GM18498 (cell line): ENCODE results near the gene ITGA1.
"Not testable (repeated sequence)": the region's sequence is repeated elsewhere in the genome, so short reads cannot be mapped to it uniquely, and the experiment has no call there.

ENCODE experiments used
- ATAC-seq: cut with Tn5 transposase; IDR thresholded peaks from one replicate; pipeline ENCODE4 v1.9.1; 2021; ENCODE audit warnings: mild to moderate bottlenecking, moderate library complexity; ENCODE audit not compliant: unreplicated experiment

ITGA1 gene

DNA sequence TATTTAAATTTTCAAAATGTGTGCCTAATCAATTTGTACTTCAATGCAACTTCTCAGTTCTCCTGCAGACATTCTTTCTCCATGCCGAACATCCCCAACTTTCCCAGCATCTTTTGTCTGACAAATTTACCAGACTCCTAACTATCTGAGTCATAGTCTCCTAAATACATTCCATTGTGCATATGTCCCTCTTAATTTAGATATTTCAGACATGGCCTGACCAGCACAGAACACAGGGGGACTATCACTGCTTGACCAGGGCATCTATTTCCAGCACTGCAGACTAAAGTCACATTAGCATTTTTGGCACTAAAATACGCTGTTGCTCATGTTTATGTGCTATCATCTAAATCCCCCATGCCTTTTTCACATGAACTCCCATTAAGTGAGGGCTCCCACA, 71.9 kb downstream of the ITGA1 start:
- ATAC-seq, result no peak

DNA sequence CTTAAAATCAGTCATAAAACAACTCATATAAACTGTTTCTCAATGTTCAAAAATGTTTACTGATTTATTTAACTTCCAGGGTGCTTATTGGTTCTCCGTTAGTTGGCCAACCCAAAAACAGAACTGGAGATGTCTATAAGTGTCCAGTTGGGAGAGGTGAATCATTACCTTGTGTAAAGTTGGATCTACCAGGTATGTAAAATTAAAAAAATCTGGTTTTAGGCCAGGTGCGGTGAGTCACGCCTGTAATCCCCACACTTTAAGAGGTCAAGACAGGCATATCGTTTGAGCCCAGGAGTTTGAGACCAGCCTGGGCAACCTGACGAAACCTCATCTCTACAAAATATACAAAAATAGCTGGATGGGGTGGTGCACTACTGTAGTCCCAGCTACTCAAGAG, 73.7 kb downstream of the ITGA1 start:
- no peak for ATAC-seq

DNA sequence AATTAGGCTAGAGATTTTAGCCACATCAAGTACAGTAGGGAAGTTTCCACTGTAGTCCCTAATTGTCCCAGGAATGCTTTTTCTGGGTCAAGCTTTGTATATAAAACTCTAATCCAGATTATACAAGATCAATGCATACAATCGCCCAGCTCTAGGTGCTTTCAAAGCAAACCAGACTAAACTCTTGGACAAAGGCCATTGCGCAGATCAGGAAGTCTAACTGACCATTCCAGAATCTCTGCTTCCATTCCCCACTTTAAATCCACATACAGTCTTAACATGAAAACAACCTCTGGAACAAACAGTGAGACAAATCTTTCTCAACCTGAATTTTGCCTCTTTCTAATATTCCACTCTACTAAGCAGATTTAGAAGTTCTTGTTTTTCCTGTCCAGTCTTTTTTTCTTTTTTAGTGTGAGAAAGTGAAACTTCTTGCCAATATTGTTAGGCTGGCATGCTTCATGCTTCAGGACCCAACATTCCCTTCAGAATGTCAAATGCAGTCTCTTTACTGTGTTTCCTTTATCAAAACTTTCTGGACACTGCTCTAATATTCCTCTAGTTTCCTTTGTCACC, 76.1 kb downstream of the ITGA1 start:
- ATAC-seq, result no peak

DNA sequence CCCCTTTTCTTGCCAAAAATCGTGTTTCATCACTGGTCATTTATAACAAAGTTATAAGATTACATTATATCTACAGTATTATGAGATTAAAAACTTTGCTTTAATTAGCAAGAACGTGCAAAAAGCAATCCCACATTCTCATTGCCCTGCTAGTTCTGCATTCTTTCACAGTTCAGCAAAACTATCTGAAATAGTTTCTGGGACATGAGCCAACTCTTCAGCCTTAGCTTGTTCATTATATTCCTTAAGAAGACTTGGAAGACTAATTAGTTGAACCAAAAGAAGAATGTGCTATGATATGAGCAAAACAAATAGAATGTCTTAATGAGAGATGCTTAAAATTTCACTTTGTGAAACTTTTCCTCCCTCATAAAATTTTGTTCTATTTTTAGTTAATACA, 76.7 kb downstream of the ITGA1 start:
- ATAC-seq, result no peak

DNA sequence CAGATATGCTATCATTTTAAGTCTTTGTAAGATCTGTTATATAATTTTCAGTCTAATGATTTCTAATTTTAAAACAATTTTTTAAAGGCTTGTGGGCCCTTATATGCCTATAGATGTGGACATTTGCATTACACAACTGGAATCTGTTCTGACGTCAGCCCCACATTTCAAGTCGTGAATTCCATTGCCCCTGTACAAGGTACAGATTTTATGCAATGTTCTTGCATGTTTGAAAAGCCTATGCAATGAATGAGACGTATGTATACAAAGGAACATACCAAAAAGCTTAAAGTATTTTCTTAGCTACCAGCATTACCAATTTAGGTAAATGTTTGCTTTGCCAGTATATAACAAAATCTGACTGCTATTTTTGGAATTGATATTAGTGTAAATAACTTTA, 77.2 kb downstream of the ITGA1 start:
- ATAC-seq, result no peak

DNA sequence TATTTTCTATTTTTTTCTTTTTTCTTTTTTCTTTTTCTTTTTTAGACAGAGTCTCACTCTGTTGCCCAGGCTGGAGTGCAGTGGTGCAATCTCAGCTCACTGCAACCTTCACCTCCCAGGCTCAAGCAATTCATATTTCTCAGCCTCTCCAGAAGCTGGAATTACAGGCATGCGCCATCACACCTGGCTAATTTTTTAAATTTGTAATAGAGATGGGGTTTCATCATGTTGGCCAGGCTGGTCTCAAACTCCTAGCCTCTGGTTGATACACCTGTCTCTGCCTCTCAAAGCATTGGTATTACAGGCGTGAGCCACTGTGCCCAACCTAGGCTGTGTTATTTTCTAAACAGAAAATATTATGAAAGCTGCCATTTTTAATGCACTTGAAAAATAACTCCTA, 78.3 kb downstream of the ITGA1 start:
- ATAC-seq, result not testable (repeated sequence)

DNA sequence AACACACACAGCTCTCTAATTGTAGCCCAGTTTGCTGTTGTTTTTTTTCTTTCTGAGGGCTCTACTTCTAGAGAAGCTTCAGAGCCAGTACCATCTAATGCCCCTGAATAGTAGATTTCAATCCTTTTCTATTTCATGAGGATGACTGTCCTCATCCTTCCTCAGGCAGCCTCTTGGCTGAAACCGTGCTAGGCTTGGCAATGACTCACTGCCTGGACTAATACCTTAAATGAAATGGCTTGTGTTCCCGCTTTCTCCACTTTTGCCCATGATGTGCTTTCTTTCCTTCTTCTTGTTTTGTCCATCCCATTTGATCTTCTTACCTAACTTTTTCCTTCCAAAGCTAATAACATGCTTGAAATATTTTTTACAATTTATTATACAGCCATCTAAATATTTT, 80.1 kb downstream of the ITGA1 start:
- ATAC-seq, result no peak

DNA sequence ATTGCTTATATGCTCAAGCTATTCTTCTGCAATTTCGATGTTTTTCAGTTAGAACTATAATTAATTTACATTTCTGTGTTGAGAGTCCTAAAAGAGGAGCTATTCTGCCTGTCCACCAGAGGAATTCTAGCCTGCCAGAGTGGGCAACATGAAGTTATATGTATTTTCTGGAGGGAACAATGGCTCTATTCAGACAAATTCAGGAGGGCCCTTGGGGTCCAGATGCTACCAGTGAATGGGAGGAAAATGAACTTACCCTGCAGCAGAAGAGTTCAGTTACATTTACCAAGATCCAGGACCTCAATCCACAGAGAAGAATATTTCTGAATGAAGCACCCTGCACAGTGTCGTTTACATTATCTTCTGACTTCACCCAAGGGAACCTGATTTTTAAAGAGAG, 80.7 kb downstream of the ITGA1 start:
- ATAC-seq, result no peak

DNA sequence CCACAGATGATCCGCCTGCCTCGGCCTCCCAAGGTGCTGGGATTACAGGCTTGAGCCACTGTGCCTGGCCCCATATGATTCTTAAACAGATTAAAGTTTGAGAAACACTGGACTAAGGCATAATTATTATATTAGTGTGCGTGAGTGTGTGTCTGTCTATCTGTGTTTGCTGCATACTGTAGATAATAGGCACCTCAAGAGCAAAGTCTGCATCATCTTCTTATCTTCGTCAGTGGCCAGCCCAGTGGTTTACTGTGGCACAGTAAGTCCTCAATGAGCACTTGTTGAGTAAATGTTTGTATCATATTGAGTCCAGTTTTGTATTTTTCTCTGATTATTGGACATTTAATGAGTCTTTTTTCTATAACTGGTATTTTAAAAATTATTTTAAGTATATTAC, 81.7 kb downstream of the ITGA1 start:
- no peak for ATAC-seq

DNA sequence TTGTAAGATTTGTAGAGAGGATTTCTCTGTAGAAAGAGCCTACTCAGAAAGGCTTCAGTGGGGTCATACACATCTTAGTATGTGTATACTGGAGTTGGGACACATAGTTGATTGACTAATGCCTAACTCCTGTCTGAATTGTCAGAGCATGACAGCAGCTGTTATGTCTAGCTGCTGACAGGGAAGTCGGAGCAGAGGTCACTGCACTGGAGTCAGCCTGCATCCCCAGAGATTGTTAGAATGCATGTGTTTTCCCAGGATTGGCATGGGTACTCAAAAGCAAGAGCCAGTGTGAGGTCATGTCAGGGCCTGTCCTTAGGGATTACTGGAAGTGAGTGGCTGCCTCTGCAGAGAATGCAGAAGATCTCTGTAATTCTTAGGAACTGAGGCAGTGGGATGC, 82.7 kb downstream of the ITGA1 start:
- no peak for ATAC-seq

DNA sequence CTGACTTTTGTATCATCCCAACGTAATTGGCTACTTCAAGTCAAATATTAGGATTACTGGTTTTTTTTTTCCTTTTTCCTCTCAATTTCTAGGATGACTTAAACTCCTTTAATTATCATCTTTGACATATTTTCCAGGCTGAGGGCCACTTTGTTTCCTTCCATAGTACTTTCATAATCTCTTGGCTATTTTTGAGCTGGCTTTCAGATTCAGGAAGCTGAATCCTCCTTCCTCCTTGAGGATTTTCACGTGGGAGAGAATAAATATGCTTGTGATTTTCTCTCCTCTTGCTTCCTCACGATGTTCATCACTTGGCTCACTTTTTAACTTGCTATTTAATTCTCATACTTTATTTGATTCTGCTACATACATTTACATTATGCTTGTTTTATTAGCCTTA, 88.1 kb downstream of the ITGA1 start:
- no peak for ATAC-seq

DNA sequence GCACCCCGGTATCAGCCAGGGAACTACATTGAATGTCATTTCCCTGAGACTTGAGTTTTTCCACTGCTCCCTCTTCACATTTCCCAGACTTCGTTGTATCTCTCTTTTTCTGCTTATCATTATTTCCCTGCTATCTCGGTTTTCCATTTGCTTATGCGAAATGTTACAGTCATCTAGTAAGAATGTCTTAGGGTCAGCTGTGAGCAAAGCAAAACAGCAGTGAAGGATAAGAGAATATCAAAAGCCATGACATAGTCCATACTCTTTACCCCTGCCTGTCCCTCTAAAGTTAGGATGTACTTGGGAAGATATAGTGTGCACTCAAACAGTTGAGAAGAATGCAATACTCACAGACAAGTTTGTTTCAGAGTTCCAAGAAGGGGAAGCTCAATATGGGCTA, 88.7 kb downstream of the ITGA1 start:
- ATAC-seq, result no peak

DNA sequence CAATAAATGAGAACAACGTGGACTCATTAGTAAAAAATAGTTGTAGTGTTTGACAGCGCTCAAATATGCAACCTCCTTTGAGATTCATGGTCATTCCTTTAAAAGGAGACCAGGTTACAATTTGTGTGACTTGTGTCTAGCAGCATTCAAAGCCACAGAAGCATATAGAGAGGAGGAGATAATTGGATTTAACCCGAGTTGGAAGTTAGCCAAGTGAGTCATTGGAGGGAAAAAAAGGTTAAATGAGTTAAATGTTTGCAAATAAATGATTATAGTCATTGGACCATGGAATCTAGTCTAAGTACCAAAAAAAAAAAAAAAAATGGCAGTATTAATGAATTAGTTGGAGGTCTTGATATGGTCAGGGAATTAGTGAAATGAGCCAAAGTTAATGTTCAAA, 90.9 kb downstream of the ITGA1 start:
- ATAC-seq, result no peak

DNA sequence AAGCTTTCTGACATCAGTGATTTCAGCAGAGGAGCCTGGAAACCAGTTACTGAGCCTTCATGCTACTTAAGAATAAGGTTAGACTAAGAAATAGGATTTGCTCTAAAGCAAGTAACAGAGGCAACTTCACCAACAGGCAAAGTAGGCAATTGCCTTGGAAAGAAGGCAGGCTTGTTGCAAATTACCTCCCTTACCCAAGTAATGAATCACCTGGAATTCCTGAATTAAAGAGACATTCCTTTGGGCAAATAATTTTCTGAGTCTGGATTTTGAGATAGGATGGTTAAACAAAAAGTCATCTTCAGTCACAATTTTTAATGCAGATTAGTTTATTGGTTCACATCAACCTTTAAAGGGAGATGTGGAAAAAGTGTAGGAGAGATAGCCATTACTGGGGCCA, 92.8 kb downstream of the ITGA1 start:
- no peak for ATAC-seq

DNA sequence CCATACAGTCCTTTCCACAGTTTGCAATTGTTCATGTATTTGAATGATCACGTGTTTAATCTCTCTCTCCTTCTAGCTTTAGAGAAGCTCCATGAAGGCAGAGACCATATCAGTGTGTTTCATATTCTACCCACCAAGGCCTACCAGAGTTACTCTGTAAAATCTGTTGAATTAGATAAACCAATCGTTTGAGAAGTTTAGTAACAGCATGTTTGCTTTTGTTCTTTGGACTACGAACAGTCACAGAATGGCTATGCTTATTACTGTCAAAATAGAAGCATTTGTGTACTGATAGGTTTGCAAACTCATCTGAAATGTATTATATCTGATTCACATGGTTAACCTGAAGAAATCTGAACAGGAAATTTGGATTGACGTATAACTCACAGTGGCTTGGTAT, 93.8 kb downstream of the ITGA1 start:
- no peak for ATAC-seq

DNA sequence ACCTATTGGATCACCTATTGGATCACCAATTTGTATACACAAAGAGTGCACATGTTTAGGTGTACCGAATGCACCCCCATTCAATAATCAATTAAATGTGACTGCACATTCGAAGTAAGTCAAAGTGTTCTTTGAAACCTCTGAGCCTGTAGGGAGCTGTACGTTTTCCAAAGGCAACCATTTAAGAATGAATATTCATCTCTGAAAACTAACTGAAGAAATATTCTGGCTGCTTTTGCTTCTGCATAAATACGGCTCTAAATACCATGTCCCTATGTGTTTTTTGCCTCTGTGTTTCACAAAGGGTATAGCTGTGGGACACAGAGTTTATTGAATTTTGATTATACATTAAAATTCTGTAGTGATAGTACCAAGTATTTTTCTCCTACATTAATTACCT, 95.4 kb downstream of the ITGA1 start:
- ATAC-seq, result no peak

DNA sequence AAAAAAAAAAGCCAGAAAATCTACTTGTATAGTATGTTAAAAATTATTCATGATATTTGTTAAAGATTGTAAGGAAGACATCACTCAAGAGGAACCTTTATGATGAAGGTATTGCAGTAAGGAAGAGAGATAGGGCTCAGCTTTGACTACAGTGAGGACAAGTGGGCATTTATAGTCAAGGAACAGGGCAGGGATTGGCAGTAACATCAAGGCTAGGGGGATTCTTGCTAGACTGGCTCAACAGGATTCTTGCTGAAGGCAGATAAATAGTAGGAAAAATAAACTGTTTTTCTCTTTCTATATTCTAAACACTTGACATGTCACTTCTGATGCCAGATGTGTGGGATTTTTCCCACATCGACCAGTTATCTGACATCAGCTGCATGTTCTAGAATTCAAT, 96.7 kb downstream of the ITGA1 start:
- no peak for ATAC-seq

DNA sequence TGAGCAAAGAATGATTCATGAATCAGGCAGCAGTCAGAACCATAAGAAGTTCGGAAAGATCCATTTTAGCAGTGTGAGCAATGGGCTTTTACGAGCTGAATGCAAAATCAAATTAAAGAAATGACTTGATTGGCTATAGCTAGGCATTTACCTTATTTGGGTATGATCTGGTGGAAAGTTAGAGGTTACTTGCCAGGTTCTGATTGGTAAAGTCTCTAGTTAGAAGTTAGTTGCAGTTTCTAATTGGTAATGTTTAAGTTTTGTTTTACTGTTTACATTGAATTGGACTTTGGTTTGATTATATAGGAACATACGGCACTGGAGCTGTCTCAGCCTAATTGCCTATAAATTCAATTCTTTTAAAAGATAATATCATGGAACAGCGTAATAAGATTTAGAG, 97.9 kb downstream of the ITGA1 start:
- ATAC-seq, result no peak

DNA sequence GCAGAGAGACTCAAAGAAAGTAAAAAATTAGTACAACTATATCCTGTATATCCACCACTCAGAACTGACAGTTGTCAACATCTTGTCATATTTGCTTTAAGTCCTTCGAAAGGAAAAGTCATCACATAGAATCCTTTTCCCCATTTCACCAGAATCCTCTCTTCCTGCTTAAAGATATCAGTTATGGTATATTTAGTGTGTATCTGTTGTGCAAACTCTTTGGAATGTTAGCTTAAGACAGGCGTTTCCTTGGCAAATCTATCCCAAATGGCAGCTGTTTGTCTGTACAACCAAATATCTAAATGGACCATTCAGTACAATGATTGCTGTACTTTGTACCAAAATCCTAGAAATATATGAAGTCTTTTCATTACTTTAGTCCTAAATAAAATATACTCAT, 98.5 kb downstream of the ITGA1 start:
- no peak for ATAC-seq

DNA sequence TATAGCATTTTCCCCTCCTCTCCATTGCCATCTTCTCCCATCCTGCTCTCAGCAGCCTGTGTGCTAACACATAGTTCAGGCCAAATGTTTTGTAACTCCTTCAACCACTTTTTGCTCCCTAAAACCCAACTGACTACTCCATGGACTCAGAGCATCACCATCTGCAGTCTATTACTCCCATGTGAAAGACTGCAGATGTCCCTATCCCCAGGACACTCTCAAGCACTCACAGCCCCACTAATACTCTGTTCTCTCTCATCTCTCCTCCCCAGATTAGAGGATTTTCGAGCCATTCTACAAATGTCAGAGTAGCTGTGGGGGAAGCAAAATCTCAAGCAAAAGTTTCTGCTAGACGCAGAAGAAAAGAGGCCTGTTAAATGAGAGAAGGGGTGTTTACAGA, 99.3 kb downstream of the ITGA1 start:
- ATAC-seq, result no peak

DNA sequence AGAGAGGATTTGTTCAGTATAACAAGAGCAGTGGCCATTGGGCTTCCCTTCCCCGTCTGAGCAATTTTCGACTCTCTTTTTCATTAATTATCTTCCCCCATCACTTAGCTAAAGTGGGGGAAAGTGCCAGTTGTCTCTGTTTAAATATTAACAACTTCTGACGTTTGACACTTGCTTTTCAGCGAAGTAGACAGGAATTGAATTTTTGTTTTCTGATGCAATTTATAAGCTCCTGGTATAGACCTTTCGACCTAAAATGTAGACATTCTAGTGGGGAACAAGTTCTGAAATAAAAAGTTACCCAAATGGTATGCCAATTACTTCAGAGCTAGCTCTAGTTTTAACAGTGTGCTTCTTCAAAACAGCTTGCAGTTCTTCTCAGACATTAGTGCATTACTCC, 100.6 kb downstream of the ITGA1 start:
- no peak for ATAC-seq

DNA sequence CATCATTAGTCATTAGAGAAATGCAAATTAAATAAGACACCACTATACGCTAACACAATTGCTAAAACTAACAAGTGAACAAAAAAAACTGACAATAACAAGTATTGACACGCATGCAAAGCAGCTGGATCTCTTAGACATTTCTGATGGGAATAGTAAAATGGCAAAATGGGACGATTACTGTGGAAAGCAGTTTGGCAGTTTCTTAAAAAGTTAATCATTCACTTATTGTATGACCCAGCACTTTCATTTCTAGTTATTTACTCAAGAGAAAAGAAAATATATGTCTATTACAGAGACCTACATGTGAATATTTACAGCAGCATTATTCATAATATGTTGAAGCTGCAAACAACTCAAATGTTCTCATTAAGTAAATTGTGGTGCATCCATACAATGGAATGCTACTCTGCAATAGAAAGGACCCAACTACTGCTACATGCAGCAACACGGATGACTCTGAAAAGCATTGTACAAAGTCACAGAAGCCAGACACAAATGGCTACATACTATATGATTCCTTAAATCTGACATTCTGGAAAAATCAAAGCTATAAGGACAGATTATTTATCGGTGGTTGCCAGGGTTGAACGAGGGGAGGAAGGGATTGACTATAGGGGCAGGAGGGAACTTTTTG, 104.6 kb downstream of the ITGA1 start:
- no peak for ATAC-seq

DNA sequence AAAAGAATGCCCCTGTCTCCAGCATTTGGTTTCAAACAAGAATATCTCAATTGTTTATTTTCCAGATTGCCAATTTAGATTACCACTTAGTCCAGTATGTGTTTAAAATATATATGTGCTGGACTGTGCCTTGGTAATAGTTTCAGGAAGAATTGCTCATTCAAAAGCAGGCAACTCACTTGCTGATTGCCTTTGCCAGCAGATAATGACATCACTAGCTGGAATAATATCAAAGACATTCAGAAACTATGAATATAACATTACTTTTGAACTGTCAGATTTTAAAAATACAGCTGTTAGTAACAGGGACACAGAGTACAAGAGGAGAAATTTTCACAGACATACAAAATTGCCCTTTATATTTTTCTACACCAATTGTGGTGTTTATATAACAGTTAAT, 105.4 kb downstream of the ITGA1 start:
- ATAC-seq, result no peak
